Heart right ventricle (tissue), 16 donors: ENCODE data around the gene FCMR. TPM values are rescaled to one million over a fixed set of nuclear protein-coding genes. Genes with fewer than 3 reads are reported as not detected.
A peak's percentile ranks its signal among the peaks of the same experiment; 100 is the strongest.

Experiments used
- ATAC-seq, 8 donors: fragments of 200-7000 bp; cut with Tn5 transposase; one replicate each; pipeline ENCODE4 v1.9.1; 2020; ENCODE audit warnings: mild to moderate bottlenecking in 8 of 8, moderate library complexity in 8 of 8, moderate number of reproducible peaks in 1 of 8
- DNase-seq, 2 donors: peaks; one replicate each; pipeline ENCODE4 v3.0.0-alpha.2; 2020
- H3K27ac ChIP-seq, 10 donors: fragments of 200-600 bp; sonication (generic) in 2 of 10; one replicate each; pipeline versions ENCODE4 v1.5.0 to v1.8.0; 2020 to 2022; ENCODE audit warnings: mild to moderate bottlenecking in 3 of 10
- H3K27me3 ChIP-seq, 7 donors: fragments of 200-600 bp; one replicate each; pipeline ENCODE4 v1.8.0; 2021 to 2022; ENCODE audit warnings: mild to moderate bottlenecking in 2 of 7
- H3K36me3 ChIP-seq, 9 donors: fragments of 200-600 bp; sonication (generic) in 1 of 9; one replicate each; pipeline versions ENCODE4 v1.5.0 to v1.8.0; 2020 to 2022; ENCODE audit warnings: mild to moderate bottlenecking in 2 of 9
- H3K4me1 ChIP-seq, 9 donors: fragments of 200-600 bp; sonication (generic) in 1 of 9; one replicate each; pipeline versions ENCODE4 v1.5.0 to v1.8.0; 2020 to 2022; ENCODE audit warnings: mild to moderate bottlenecking in 4 of 9
- H3K4me3 ChIP-seq, 10 donors: fragments of 200-600 bp; sonication (generic) in 2 of 10; one replicate each; pipeline versions ENCODE4 v1.5.0 to v1.8.0; 2020 to 2022; ENCODE audit warnings: mild to moderate bottlenecking in 7 of 10, moderate library complexity in 2 of 10
- H3K9me3 ChIP-seq, 11 donors: fragments of 200-600 bp in 10 of 11; sonication (generic) in 2 of 11; one replicate each; pipeline versions ENCODE4 v1.5.0 to v1.8.0; 2013 to 2022; ENCODE audit warnings: mild to moderate bottlenecking in 2 of 11, control low read depth in 1 of 11, moderate library complexity in 1 of 11
- WGBS, 2 donors: extraction: QIAGEN DNeasy Blood & Tissue Kit; methylation state at CpG; one replicate each; pipeline ENCODE4 v1.1.7; 2013; ENCODE audit warnings: inconsistent platforms in 1 of 2; 5-methylcytosine and 5-hydroxymethylcytosine counted together
- intact Hi-C, 10 donors: fragments of 100-400 bp; cut with DNase I; formaldehyde crosslinking; loops; one replicate each; pipeline versions ENCODE4 v1.11.1 to v1.14.2; 2022
- polyA plus RNA-seq, 2 donors: library from polyadenylated mRNA; stranded (reverse); fragments of 200-250 nt; gene quantifications; one replicate each; pipeline ENCODE4 v1.2.3, GENCODE V29; 2013
- total RNA-seq, 10 donors: library from RNA; stranded (reverse); fragmentation: NEBNext Ultra II Directional in 3 of 10; extraction: Animal tissue kit (Norgen Biotek cat#: 25700) in 3 of 10; gene quantifications; one replicate each; pipeline versions ENCODE4 v1.2.1 to v1.2.4, GENCODE V29; 2021 to 2023
- TF ChIP-seq, protein P1 (sequence below), 9 donors: fragments of 200-600 bp; sonication (generic) in 2 of 9; IDR thresholded peaks; one replicate each; pipeline versions ENCODE4 v1.5.0 to v1.8.0; 2021 to 2022; ENCODE audit warnings: antibody characterized with exemption in 9 of 9, mild to moderate bottlenecking in 5 of 9, moderate library complexity in 1 of 9
- donor health status: Arrhythmogenic right ventricular cardiomyopathy.
- donor health status: ischemic (EF 13 %, LVEDD 7.1; RV severe dilation, severe dysfunction).
- donor health status: healthy with polysubstance abuse.
- donor health status: DM: no; HTN: yes; CAD: no.
- donor health status: DM: no; HTN: no; CAD: no.
- donor health status: ischemic (EF 25% LVEDD 6.9; RV normal size, moderate dysfunction).
- donor health status: ischemic (EF 25% LVEDD 5.7; RV mildly dilated, moderate dysfunction).
- donor health status: healthy.
- donor health status: DM: yes; HTN: yes; CAD: no.
- donor health status: Ischemic cardiomyopathy.
- donor health status: ischemic (EF 35%, LVEDD 5.7; RV mildly dilated, moderate dysfunction).
- donor health status: nonischemic (EF 11% LVEDD 7.7; RV severe dilation, severe dysfunction).
- donor health status: DM: yes; HTN: yes; CAD: no.
- donor health status: PGD.
- donor health status: ischemic (EF 29% LVEDD 5.4; RV normal size, mild dysfunction).
- donor health status: nonischemic (EF 23%, LVEDD 6.1; RV moderate dilation, normal function).

FCMR gene
- total and polyA plus RNA-seq, 12 donors: 0.37 to 13.4 (median 3.5) TPM

DNA sequence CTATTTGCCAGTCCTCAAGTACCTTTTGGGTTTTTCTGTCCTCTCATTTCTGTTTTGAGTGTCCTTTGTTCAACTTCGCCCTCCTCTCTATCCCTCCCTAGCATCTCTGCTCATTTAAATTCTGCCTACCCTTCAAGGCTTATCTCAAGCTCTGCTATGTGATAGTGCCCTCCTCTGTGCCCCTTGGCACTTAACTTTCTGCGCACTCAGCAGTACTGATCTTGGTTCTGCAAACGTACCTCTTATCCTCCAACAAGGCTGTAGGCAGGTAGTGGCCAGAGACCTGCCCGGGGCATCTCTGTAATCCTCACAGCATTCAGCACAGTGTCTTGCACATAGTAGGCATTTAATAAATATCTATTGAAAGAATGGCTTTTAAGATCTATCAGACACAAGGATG is 61.6 kb downstream of the FCMR start:
- H3K27ac ChIP-seq: no peak overlapping the region
- intact Hi-C loops: loop anchor here in 2 of 10 donors (2.0 to 10.0 kb wide), 2 partner anchors 53 to 55 kb away; no protein-coding TSS in a partner anchor
- no peak overlapping the region for H3K4me3 ChIP-seq
- peaks cover 0 to 24% (median 4%) of the 10 kb centered on the region in 7 donors for H3K27me3 ChIP-seq
- TF ChIP-seq, protein P1, sequence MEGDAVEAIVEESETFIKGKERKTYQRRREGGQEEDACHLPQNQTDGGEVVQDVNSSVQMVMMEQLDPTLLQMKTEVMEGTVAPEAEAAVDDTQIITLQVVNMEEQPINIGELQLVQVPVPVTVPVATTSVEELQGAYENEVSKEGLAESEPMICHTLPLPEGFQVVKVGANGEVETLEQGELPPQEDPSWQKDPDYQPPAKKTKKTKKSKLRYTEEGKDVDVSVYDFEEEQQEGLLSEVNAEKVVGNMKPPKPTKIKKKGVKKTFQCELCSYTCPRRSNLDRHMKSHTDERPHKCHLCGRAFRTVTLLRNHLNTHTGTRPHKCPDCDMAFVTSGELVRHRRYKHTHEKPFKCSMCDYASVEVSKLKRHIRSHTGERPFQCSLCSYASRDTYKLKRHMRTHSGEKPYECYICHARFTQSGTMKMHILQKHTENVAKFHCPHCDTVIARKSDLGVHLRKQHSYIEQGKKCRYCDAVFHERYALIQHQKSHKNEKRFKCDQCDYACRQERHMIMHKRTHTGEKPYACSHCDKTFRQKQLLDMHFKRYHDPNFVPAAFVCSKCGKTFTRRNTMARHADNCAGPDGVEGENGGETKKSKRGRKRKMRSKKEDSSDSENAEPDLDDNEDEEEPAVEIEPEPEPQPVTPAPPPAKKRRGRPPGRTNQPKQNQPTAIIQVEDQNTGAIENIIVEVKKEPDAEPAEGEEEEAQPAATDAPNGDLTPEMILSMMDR (IDR thresholded peaks at IDR 0.05): no peak
- DNase-seq: no peak
- H3K9me3 ChIP-seq: no peaks in the 10 kb centered on the region
- H3K4me1 ChIP-seq: peaks cover 0 to 16% (median 0%) of the 10 kb centered on the region in 9 donors
- WGBS, 2 donors: 90 to 91% methylated on average over 4 of the region's 4 CpGs
- ATAC-seq: no peak
- no peaks in the 10 kb centered on the region for H3K36me3 ChIP-seq

DNA sequence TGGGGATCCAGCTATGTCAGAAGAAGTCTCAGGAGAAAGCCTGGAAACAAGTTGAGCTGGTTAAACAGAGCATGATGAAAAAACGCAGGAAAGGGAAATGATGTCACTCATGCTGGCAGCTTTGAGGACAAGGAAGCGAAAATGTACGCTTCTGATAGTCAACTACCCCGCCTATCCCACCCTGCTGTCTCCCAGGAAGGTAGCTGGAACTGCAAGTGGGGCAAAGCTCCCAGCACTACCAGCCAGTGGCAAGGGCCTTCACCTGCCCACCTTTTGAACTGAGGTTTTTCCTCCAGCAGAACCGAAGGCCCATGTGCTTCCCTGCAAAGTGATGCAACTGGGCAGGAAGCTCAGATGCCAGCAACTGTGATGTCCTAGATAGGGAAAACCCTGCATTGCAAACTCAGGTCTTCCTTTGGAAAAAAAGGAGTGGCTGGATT is 62.6 kb downstream of the FCMR start:
- TF ChIP-seq, protein P1 (IDR thresholded peaks at IDR 0.05): no peak
- H3K4me1 ChIP-seq: peaks cover 0 to 11% (median 0%) of the 10 kb centered on the region in 9 donors
- H3K4me3 ChIP-seq: peak overlapping the region in 1 of 10 donors; percentile 27
- DNase-seq (no peak), ATAC-seq (peak in 3 of 8 donors; percentile 35 to 63 (median 49))
- no peak overlapping the region for H3K27ac ChIP-seq
- H3K27me3 ChIP-seq: peaks cover 0 to 24% (median 4%) of the 10 kb centered on the region in 7 donors
- 46% methylated on average over 5 of the region's 5 CpGs for WGBS, 2 donors
- H3K9me3 ChIP-seq: no peaks in the 10 kb centered on the region
- intact Hi-C loops: no loop called here
- no peaks in the 10 kb centered on the region for H3K36me3 ChIP-seq

DNA sequence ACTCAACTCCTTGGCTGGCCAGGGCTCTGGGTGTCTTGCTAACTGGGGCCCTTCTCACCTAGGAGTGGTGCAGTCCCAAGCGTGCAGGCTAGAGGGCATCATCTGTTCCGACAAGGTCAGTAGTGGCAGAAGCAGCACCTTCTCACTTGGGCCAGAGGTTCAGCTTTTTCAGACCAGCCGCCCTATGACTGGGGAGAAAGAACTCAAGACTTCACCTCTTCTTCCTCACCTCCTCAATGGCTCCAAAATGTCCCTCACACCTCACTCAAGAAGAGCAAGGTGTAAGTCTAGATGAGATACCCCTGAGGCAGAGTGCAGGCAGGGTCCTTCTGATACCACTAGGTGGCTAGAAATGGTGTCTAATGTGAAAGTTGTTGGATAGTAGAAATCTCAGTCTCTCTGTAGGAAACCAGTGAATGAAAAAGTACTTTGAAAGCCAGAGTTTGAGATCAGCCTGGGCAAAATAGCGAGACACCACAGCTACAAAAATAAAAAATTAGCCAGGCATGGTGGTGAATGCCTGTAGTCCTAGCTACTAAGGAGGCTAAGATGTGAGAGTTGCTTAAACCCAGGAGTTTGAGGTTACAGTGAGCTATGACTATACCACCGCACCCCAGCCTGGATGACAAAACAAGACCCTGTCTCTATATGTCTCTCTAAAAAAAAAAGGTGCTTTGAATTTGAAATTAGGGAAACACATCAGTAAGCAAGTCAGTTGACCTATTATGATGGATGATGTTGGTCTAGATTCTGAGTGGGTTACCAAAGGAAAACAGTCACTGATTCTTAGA is 64.9 kb downstream of the FCMR start:
- TF ChIP-seq, protein P1 (IDR thresholded peaks at IDR 0.05): peak in 1 of 9 donors; percentile 12
- Histone ChIP-seq H3K36me3 (no peaks in the 10 kb centered on the region), H3K4me1 (peaks cover 0 to 11% (median 0%) of the 10 kb centered on the region in 9 donors), H3K4me3 (no peak overlapping the region), H3K9me3 (peaks cover 0 to 18% (median 0%) of the 10 kb centered on the region in 11 donors), H3K27ac (no peak overlapping the region), H3K27me3 (peaks cover 0 to 16% (median 4%) of the 10 kb centered on the region in 7 donors)
- WGBS, 2 donors: 93 to 94% methylated on average over 5 of the region's 5 CpGs
- no peak for ATAC-seq
- DNase-seq: no peak
- intact Hi-C loops: no loop called here

DNA sequence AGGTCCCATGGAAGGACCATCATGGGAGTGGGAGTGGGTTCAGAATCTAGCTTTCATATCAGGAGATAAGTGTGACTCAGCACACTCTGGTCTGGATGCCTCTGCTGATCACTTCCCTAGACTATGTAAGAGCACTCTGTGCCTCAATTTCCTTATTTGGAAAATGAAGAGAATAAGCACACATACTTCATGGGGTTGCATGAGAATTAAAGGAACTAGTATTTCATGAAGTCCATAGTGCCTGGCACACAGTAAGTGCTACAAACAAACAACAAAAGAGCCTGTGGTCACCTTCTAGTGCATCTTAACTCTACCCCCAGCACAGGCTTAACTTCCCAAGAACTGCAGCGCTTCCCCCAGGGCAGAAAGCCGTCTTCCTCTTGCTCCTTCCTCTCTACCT is 65.9 kb downstream of the FCMR start:
- 88 to 94% methylated on average over 2 of the region's 2 CpGs for WGBS, 2 donors
- ATAC-seq (no peak), DNase-seq (no peak)
- Histone ChIP-seq H3K4me3 (no peak overlapping the region), H3K9me3 (peaks cover 0 to 20% (median 0%) of the 10 kb centered on the region in 11 donors), H3K27ac (no peak overlapping the region), H3K4me1 (peaks cover 0 to 11% (median 0%) of the 10 kb centered on the region in 9 donors), H3K27me3 (peaks cover 0 to 10% (median 0%) of the 10 kb centered on the region in 7 donors), H3K36me3 (no peaks in the 10 kb centered on the region)
- intact Hi-C loops: no loop called here
- TF ChIP-seq, protein P1 (IDR thresholded peaks at IDR 0.05): no peak
